Calu3 (cell line): Measurements from ENCODE around the gene TNKS1BP1. TPM values are rescaled to one million over a fixed set of nuclear protein-coding genes. Genes with fewer than 3 reads are reported as not detected.

ENCODE experiments used
- BruUV-seq: library from RNA; stranded (reverse); fragments of 400-500 nt; replicated peaks from 2 replicates; lab custom pipeline; 2021; lab: Mats Ljungman, UMichigan
- CTCF ChIA-PET: fragments of 300-600 bp; sonication (Branson Sonifier 250); formaldehyde crosslinking; loops from one replicate; lab custom pipeline; 2022; ENCODE audit warnings: antibody characterized with exemption; lab: Charles Lee
- DNase-seq: peaks from one replicate; pipeline ENCODE4 v3.0.0; 2022
- H3K27ac Mint-ChIP-seq: one replicate; pipeline ENCODE4 v1.8.0; 2022; ENCODE audit warnings: mixed read lengths; ENCODE audit not compliant: unreplicated experiment
- H3K27me3 Mint-ChIP-seq: one replicate; pipeline ENCODE4 v1.8.0; 2022; ENCODE audit warnings: mixed read lengths; ENCODE audit not compliant: unreplicated experiment
- H3K36me3 Mint-ChIP-seq: one replicate; pipeline ENCODE4 v1.8.0; 2022; ENCODE audit warnings: mild to moderate bottlenecking, moderate library complexity, mixed read lengths; ENCODE audit not compliant: insufficient read depth, unreplicated experiment
- H3K4me1 Mint-ChIP-seq: one replicate; pipeline ENCODE4 v1.8.0; 2022; ENCODE audit warnings: mild to moderate bottlenecking, low read depth, mixed read lengths; ENCODE audit not compliant: unreplicated experiment
- H3K4me3 Mint-ChIP-seq: one replicate; pipeline ENCODE4 v1.8.0; 2022; ENCODE audit warnings: mild to moderate bottlenecking, low read depth, moderate library complexity, mixed read lengths; ENCODE audit not compliant: unreplicated experiment
- H3K9me3 Mint-ChIP-seq: one replicate; pipeline ENCODE4 v1.8.0; 2022; ENCODE audit warnings: low read depth, mixed read lengths; ENCODE audit not compliant: unreplicated experiment
- intact Hi-C: fragments of 100-400 bp; cut with micrococcal nuclease; formaldehyde crosslinking; loops from one replicate; pipeline ENCODE4 v1.10.0; 2022; ENCODE audit not compliant: unreplicated experiment
- total RNA-seq: library from RNA; stranded (reverse); gene quantifications from 2 replicates; pipeline ENCODE4 v1.2.3, GENCODE V29; 2022
- TF ChIP-seq, protein P1 (sequence below): fragments of 200-600 bp; IDR thresholded peaks from one replicate; pipeline ENCODE4 v1.8.0; 2022; ENCODE audit warnings: antibody characterized with exemption; ENCODE audit not compliant: unreplicated experiment

TNKS1BP1 gene
- total RNA-seq, 1 experiment from 2014 or later: 151 TPM

DNA sequence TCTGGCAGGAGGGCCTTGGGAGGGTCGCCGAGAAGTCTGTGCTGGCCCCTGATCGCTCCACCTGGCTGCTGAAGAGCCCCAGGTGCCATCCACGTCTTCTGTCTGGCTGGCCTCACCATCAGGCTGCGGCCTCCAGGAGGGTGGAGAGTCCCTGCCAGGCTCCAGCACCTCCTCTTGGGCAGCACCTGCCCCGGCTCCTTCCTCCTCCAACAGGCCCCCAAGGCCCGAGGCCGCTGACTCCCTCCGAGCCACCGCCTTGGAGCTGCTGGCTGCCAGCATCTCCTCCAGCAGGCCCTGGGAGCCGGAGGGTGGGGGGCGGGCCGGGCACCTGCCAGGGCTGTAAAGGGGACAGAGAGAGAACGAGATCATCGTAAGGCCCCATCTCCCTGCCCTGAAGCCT lies 22.3 kb downstream of the TNKS1BP1 start:
- intact Hi-C loops: no loop called here
- BruUV-seq: no TSS peak
- no peak overlapping the region for H3K27ac Mint-ChIP-seq
- H3K4me1 Mint-ChIP-seq: peaks cover 16% of the 10 kb centered on the region
- CTCF ChIA-PET: no interaction called here
- H3K9me3 Mint-ChIP-seq: no peaks in the 10 kb centered on the region
- peaks cover 52% of the 10 kb centered on the region for H3K36me3 Mint-ChIP-seq
- TF ChIP-seq, protein P1, sequence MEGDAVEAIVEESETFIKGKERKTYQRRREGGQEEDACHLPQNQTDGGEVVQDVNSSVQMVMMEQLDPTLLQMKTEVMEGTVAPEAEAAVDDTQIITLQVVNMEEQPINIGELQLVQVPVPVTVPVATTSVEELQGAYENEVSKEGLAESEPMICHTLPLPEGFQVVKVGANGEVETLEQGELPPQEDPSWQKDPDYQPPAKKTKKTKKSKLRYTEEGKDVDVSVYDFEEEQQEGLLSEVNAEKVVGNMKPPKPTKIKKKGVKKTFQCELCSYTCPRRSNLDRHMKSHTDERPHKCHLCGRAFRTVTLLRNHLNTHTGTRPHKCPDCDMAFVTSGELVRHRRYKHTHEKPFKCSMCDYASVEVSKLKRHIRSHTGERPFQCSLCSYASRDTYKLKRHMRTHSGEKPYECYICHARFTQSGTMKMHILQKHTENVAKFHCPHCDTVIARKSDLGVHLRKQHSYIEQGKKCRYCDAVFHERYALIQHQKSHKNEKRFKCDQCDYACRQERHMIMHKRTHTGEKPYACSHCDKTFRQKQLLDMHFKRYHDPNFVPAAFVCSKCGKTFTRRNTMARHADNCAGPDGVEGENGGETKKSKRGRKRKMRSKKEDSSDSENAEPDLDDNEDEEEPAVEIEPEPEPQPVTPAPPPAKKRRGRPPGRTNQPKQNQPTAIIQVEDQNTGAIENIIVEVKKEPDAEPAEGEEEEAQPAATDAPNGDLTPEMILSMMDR: no peak
- DNase-seq: no peak
- H3K27me3 Mint-ChIP-seq: no peaks in the 10 kb centered on the region
- H3K4me3 Mint-ChIP-seq: no peak overlapping the region

DNA sequence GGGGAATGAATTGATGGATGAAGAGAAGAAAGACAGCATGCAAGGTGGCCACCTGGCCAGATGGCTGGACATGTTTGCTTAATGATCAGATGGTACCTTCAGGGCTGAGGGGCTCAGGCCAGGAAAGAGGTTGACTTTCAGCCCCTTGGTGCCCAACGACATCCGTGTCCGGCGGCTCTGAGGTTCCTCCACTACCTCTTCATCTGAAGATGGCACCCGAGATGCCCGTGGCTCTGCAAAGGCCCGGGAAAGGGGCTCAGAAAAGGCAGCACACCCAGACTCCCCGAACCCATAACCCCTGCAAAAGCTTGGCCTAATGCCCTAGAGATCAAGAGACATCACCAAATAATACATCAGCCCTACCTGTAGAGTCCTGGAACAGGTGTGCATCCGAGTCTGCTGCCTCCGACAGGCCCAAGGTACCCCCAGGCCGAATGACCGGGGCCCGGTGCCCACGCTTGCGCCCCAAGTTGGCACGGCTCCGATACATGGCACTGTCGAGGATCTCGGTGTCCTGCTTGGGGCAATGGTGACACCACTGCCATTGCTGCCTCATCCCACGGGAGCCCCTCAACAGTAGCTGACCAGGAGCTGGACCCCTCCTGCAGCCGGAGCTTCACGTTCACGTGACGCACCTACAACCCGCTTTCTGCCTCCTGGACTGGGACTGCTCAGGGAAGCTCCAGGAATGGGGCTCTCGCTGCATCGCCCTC lies 22.9 kb downstream of the TNKS1BP1 start:
- BruUV-seq: no TSS peak
- H3K27ac Mint-ChIP-seq: no peak overlapping the region

DNA sequence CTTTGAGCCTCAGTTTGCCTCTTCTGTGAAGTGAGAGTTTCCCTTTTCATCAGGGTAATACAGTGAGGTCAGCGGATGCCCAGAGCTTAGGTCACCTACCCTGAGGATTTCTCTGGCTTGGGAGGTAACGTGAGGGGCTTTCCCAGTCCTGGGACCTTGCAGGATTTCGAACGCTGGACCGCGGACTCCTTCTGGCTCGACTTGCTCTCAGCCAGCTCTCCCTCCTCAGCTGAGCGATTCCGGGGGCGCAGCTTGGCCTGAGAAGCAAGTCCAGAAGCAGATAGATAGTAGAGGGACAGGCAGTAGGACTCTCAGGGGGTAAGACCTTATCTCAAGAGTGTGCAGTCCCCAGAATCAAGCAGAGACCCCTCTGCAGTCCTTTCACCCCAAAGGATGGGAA lies 24.0 kb downstream of the TNKS1BP1 start:
- CTCF ChIA-PET: no interaction called here
- Mint-ChIP-seq H3K4me3 (no peak overlapping the region), H3K36me3 (peaks cover 56% of the 10 kb centered on the region), H3K27me3 (no peaks in the 10 kb centered on the region), H3K27ac (no peak overlapping the region), H3K9me3 (no peaks in the 10 kb centered on the region), H3K4me1 (peaks cover 9% of the 10 kb centered on the region)
- TF ChIP-seq, protein P1: no peak
- no peak for DNase-seq
- intact Hi-C loops: no loop called here
- no TSS peak for BruUV-seq

More for the DNA sequence above, 22.9 kb downstream of the TNKS1BP1 start:
- Mint-ChIP-seq H3K27me3 (no peaks in the 10 kb centered on the region), H3K36me3 (peaks cover 56% of the 10 kb centered on the region), H3K4me3 (no peak overlapping the region), H3K9me3 (no peaks in the 10 kb centered on the region), H3K4me1 (peaks cover 10% of the 10 kb centered on the region)
- intact Hi-C loops: no loop called here
- no peak for DNase-seq
- CTCF ChIA-PET: no interaction called here
- TF ChIP-seq, protein P1: no peak

DNA sequence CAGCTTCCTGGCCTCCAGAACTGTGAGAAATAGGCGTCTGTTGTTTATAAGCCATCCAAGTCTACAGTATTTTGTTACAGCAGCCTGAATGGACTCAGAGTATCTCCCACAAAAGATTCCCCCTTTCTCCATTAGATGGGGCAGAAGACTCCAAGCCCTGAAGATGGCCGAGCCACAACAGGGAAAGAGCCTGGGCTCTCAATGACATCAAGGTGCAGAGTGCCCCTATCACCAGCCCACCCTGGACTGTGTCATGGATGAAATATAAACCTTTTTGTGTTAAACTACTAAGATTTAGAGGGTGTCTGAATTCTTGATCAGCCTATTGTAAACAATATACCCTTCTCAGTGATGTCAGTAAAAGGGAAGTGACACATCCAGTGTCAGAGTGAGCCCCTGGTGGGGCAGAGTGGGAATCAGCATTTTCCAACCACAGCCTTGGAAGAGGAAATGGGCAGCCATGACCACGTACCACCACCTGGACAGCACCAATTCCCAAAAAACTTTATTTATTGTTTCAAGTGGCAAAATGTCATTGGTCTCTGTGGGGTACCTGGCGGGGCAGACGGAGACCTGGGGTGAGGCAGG lies 25.5 kb downstream of the TNKS1BP1 start:
- TF ChIP-seq, protein P1: no peak
- H3K4me3 Mint-ChIP-seq: no peak overlapping the region
- intact Hi-C loops: no loop called here
- H3K36me3 Mint-ChIP-seq: peaks cover 49% of the 10 kb centered on the region
- peaks cover 12% of the 10 kb centered on the region for H3K4me1 Mint-ChIP-seq
- no TSS peak for BruUV-seq
- no peak for DNase-seq
- no peaks in the 10 kb centered on the region for H3K9me3 Mint-ChIP-seq
- CTCF ChIA-PET: no interaction called here
- no peak overlapping the region for H3K27ac Mint-ChIP-seq
- H3K27me3 Mint-ChIP-seq: no peaks in the 10 kb centered on the region
